K562 (cell line): Measurements from ENCODE around the gene TMEM53. TPM values are rescaled to one million over a fixed set of nuclear protein-coding genes. Genes with fewer than 3 reads are reported as not detected.

Experiments
- AFF1 ChIP-seq, 2 experiments: fragments of 450-650 bp; IDR thresholded peaks; 2 replicates each; pipeline ENCODE4 v1.6.1; 2018; ENCODE audit warnings: mild to moderate bottlenecking in 2 of 2, low read depth in 1 of 2; ENCODE audit not compliant: partially characterized antibody in 2 of 2
- CREBBP ChIP-seq: IDR thresholded peaks from one replicate; pipeline ENCODE4 v1.6.1; 2012; ENCODE audit warnings: low read depth, mild to moderate bottlenecking, control low read depth, inconsistent platforms, low read length
- ESRRA ChIP-seq: fragments of 450-650 bp; IDR thresholded peaks from 2 replicates; pipeline ENCODE4 v1.6.1; 2014; ENCODE audit warnings: low read depth, mild to moderate bottlenecking, moderate library complexity, borderline replicate concordance
- ETV6 ChIP-seq, 3 experiments: fragments of 150-350 bp in 1 of 3; sonication (generic) in 1 of 3; formaldehyde crosslinking in 1 of 3; IDR thresholded peaks; 2 replicates each; pipeline versions ENCODE4 v1.6.1 to v1.8.0; 2014 to 2022; ENCODE audit warnings: borderline replicate concordance in 2 of 3, low read depth in 2 of 3, antibody characterized with exemption in 1 of 3, low read length in 1 of 3, mild to moderate bottlenecking in 1 of 3, missing genetic modification reagents in 1 of 3
- HLTF ChIP-seq: fragments of 450-650 bp; IDR thresholded peaks from 2 replicates; pipeline ENCODE4 v1.6.1; 2016
- L3MBTL2 ChIP-seq: fragments of 450-650 bp; IDR thresholded peaks from 2 replicates; pipeline ENCODE4 v1.6.1; 2016; ENCODE audit warnings: mild to moderate bottlenecking, moderate library complexity
- NEUROD1 ChIP-seq: fragments of 150-350 bp; IDR thresholded peaks from 2 replicates; pipeline ENCODE4 v1.6.1; 2014; ENCODE audit warnings: borderline replicate concordance, low read length, low read depth; ENCODE audit not compliant: partially characterized antibody
- NFRKB ChIP-seq: fragments of 450-650 bp; IDR thresholded peaks from 2 replicates; pipeline ENCODE4 v1.6.1; 2016; ENCODE audit warnings: low read depth
- NR4A1 ChIP-seq, 2 experiments: fragments of 250-450 bp in 1 of 2; fragments of 450-650 bp in 1 of 2; sonication (Bioruptor Pico) in 1 of 2; IDR thresholded peaks; 2 replicates each; pipeline versions ENCODE4 v1.4.0 to v1.6.1; 2016 to 2020; ENCODE audit warnings: mild to moderate bottlenecking in 2 of 2, missing compliant biosample characterization in 1 of 2, missing genetic modification characterization in 1 of 2, moderate library complexity in 1 of 2
- PHF8 ChIP-seq: fragments of 200-600 bp; sonication (generic); IDR thresholded peaks from 2 replicates; pipeline ENCODE4 v1.6.1; 2012; ENCODE audit warnings: mixed run types, mild to moderate bottlenecking, inconsistent platforms, low read length, moderate library complexity, borderline replicate concordance
- RB1 ChIP-seq: fragments of 450-650 bp; IDR thresholded peaks from 2 replicates; pipeline ENCODE4 v1.6.1; 2017; ENCODE audit warnings: low read depth, mild to moderate bottlenecking
- RUNX1 ChIP-seq: sonication (generic); IDR thresholded peaks from 2 replicates; pipeline ENCODE4 v1.6.1; 2016; ENCODE audit warnings: antibody characterized with exemption, low read depth
- SREBF1 ChIP-seq: fragments of 150-350 bp; IDR thresholded peaks from 2 replicates; pipeline ENCODE4 v1.6.1; 2014; ENCODE audit warnings: antibody characterized with exemption, low read depth, low read length, borderline replicate concordance
- TCF7L2 ChIP-seq: fragments of 150-350 bp; IDR thresholded peaks from 2 replicates; pipeline ENCODE4 v1.6.1; 2016; ENCODE audit warnings: low read depth, mild to moderate bottlenecking, low read length, moderate library complexity
- ZNF124 ChIP-seq: sonication (generic); formaldehyde crosslinking; IDR thresholded peaks from 2 replicates; pipeline ENCODE4 v1.8.1; 2022; ENCODE audit warnings: missing genetic modification reagents
- ZNF668 ChIP-seq: fragments of 250-450 bp; sonication (Bioruptor Pico); IDR thresholded peaks from 2 replicates; pipeline ENCODE4 v1.8.0; 2022; ENCODE audit warnings: mild to moderate bottlenecking, inconsistent platforms
- polyA plus RNA-seq, 8 experiments: library from polyadenylated mRNA; depleted of rRNA in 4 of 8; stranded (reverse) in 5 of 8; unstranded in 3 of 8; fragments of >200 nt; fragmentation: Nextera tagmentation in 2 of 8; fragmentation: Illumina TruSeq in 1 of 8; extraction: Ambion mirVana in 2 of 8; extraction: Trizol in 1 of 8; gene quantifications; 2 replicates each; pipeline versions ENCODE4 v1.2.1 to v1.2.3, GENCODE V29; 2011 to 2014; ENCODE audit warnings: inconsistent platforms in 1 of 8, missing spikeins in 1 of 8
- total RNA-seq, 7 experiments: library from RNA; depleted of rRNA in 6 of 7; stranded (reverse); fragments of >200 nt in 6 of 7; fragmentation: Illumina TruSeq in 2 of 7; extraction: Trizol in 2 of 7; gene quantifications; 2 replicates each; pipeline versions ENCODE4 v1.2.1 to v1.2.3, GENCODE V29; 2011 to 2021; ENCODE audit warnings: low replicate concordance in 1 of 7
- TF ChIP-seq, protein P1 (sequence below): fragments of 450-650 bp; formaldehyde crosslinking; IDR thresholded peaks from 2 replicates; pipeline ENCODE4 v1.4.0; 2020; ENCODE audit warnings: mild to moderate bottlenecking, moderate library complexity
- TF ChIP-seq, protein P2 (sequence below): fragments of 250-450 bp; sonication (Bioruptor Pico); IDR thresholded peaks from 2 replicates; pipeline ENCODE4 v1.4.0; 2020; ENCODE audit warnings: mild to moderate bottlenecking, moderate library complexity

TMEM53 gene
- total and polyA plus RNA-seq, 9 of the 15 experiments (the other 6 are each of a cell fraction or from before 2014, with no cell fraction given) = 0.23 to 3.7 (median 2.0) TPM

DNA sequence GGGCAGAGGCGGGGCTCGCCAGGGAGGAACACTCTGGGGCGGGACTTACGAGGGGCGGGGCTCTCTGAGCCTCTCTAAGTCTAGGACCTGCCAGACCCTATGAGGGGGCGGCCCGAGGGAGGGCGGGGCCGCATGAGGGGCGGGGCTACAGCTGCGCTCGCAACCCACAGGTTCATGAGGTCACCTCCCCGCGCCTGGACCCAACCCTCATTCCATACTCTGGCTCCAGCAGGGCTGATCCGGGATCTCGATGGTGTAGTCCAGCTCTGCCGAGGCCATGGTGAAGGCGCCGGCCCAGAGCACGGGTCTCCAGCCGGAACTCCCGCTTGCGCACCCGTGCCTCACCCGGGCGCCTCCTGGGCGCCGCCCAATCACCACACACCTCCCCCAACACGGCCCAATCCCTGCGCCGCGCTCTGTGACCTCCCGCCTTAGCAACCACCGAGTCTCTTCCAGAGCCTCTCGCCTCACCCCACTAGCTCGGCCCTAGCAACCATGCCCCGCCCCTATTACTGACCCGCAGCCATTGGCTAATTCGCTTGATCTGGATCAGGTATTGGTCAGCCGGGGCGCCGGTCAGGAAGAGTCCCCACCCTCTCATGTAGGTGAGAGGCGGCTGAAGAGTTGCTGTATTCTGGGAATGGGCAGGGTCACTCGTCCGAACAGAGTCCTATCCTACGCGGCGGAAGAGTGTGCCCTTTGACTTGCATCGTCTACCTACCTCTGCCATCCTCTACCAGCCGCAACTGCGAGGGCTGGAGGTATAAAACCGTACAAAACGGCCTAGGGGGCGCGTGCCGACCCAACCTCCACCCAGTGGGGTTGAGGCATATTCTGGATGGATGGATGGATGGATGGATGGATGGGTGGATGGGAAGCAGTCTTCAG is at the start of gene TMEM53, which contains the start of gene ARMH1 (continued):
- TF ChIP-seq L3MBTL2 = peak; percentile 61; the same call in 1 of the 2 replicates
- no peak for TF ChIP-seq ETV6 (IDR thresholded peaks at IDR 0.05; ENCODE audit: borderline replicate concordance in 1 of 2, low read depth in 2 of 2, low read length in 1 of 2)
- TF ChIP-seq ETV6 (CRISPR knock-in tag; IDR thresholded peaks at IDR 0.05; ENCODE audit: borderline replicate concordance) = no peak
- TF ChIP-seq NEUROD1 = peak; percentile 99
- TF ChIP-seq SREBF1 = peak; percentile 82; the same call in 1 of the 2 replicates
- TF ChIP-seq RB1 = peak; percentile 8; the same call in 1 of the 2 replicates
- no peak for TF ChIP-seq NFRKB
- TF ChIP-seq, protein P1, sequence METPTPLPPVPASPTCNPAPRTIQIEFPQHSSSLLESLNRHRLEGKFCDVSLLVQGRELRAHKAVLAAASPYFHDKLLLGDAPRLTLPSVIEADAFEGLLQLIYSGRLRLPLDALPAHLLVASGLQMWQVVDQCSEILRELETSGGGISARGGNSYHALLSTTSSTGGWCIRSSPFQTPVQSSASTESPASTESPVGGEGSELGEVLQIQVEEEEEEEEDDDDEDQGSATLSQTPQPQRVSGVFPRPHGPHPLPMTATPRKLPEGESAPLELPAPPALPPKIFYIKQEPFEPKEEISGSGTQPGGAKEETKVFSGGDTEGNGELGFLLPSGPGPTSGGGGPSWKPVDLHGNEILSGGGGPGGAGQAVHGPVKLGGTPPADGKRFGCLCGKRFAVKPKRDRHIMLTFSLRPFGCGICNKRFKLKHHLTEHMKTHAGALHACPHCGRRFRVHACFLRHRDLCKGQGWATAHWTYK (CRISPR knock-in tag) = no peak
- TF ChIP-seq HLTF = no peak
- no peak for TF ChIP-seq NR4A1 (CRISPR knock-in tag; IDR thresholded peaks at IDR 0.05)
- TF ChIP-seq NR4A1 (tag; IDR thresholded peaks at IDR 0.05) = no peak
- TF ChIP-seq CREBBP = no peak
- TF ChIP-seq PHF8 = peak; percentile 83
- TF ChIP-seq TCF7L2 = no peak
- TF ChIP-seq ZNF668 (CRISPR knock-in tag) = peak; percentile 53; the same call in 1 of the 2 replicates
- peak; percentile 40; the same call in 1 of the 2 replicates for TF ChIP-seq RUNX1
- TF ChIP-seq AFF1 (IDR thresholded peaks at IDR 0.05; ENCODE audit: low read depth in 1 of 2, partially characterized antibody in 2 of 2) = no peak
- TF ChIP-seq, protein P2, sequence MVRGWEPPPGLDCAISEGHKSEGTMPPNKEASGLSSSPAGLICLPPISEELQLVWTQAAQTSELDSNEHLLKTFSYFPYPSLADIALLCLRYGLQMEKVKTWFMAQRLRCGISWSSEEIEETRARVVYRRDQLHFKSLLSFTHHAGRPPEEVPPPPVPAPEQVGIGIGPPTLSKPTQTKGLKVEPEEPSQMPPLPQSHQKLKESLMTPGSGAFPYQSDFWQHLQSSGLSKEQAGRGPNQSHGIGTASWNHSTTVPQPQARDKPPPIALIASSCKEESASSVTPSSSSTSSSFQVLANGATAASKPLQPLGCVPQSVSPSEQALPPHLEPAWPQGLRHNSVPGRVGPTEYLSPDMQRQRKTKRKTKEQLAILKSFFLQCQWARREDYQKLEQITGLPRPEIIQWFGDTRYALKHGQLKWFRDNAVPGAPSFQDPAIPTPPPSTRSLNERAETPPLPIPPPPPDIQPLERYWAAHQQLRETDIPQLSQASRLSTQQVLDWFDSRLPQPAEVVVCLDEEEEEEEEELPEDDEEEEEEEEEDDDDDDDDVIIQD (CRISPR knock-in tag) = no peak
- no peak for TF ChIP-seq ZNF124 (CRISPR knock-in tag)
- TF ChIP-seq ESRRA = peak; percentile 84
